ENCODE measurements around the gene AARS2.

GRCh38 chr6:44301782-44302564, 11.2 kb downstream of the AARS2 start:
- no peak for TF ChIP-seq CTCF (IDR thresholded peaks at IDR 0.05)
- TF ChIP-seq EP300 (IDR thresholded peaks at IDR 0.05): no peak
